GM13976 (cell line): ENCODE measurements around the gene ZNF224.

ENCODE experiments used
- DNase-seq: peaks from one replicate; pipeline ENCODE4 v3.0.0; 2012; ENCODE audit warnings: low spot score
- CTCF ChIP-seq: IDR thresholded peaks from 2 replicates; pipeline ENCODE4 v1.5.1; 2012; ENCODE audit warnings: borderline replicate concordance, mild to moderate bottlenecking; ENCODE audit not compliant: insufficient read depth; ENCODE audit errors: extremely low read depth, missing control alignments, control extremely low read depth
- in situ Hi-C: fragments of 300-500 bp; cut with MboI; formaldehyde crosslinking; loops from one replicate; pipeline ENCODE4 v1.12.0; 2022; ENCODE audit warnings: low sequenced_read_pairs, mixed read lengths, inconsistent platforms; ENCODE audit not compliant: unreplicated experiment

Gene ZNF224

DNA sequence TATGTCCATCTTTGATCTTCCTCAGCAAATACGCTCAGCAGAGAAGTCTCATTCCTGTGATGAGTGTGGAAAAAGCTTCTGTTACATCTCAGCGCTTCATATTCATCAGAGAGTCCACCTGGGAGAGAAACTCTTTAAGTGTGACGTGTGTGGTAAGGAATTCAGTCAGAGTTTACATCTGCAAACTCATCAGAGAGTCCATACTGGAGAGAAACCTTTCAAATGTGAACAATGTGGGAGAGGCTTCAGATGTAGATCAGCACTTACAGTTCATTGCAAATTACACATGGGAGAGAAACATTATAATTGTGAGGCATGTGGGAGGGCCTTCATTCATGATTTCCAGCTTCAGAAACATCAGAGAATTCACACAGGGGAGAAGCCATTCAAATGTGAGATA is 27.9 kb upstream of the ZNF224 start:
- in situ Hi-C loops, result no loop called here
- TF ChIP-seq CTCF, result no peak
- no peak for DNase-seq

- TF ChIP-seq CTCF, result no peak
- in situ Hi-C loops, result no loop called here
- no peak for DNase-seq
Observed at GRCh38 chr19:44069415-44069814, 24.7 kb upstream of the ZNF224 start.

DNA sequence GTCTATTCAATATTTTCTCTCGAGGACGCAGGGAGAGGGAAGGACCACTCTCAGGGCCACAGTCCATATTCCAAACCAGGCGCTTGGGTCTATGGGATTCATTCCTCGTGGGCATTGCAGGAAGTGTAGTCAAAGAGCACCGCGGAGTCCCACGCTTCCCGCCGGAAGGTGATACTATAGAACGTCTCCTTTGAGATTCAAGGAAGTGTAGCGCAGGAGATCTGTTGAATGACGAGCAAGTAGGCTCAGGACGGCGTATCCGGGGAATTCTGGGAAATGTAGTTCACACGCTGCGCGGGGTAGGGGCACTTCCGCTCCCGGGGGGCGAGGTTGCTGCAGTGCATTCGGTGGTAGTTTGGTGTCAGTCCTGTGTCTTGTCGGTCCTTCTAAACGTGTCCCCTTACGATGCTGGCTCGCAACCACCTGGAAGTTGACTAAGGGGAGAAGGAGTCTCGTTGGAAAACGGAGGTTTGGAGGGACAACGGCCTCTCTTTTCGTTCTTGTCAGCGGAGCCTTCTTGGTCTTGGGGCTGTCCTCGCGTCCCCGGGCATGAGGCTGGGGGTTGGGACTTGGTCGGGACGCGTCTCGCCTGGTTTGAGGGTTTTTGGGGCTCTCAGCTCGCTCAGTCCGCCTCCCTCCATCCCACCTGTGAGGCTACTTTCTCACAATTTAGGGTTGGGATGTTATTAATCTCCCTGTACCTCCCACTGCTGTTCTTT is 22.2 kb upstream of the ZNF224 start, which contains the start of gene ZNF284:
Gene ZNF284, plus strand, starts transcription at position 336 of the 719 bp plus-strand sequence. CDS start 4,231 bp downstream, outside the sequence.
- peak; percentile 87 for DNase-seq
- TF ChIP-seq CTCF, result no peak

DNA sequence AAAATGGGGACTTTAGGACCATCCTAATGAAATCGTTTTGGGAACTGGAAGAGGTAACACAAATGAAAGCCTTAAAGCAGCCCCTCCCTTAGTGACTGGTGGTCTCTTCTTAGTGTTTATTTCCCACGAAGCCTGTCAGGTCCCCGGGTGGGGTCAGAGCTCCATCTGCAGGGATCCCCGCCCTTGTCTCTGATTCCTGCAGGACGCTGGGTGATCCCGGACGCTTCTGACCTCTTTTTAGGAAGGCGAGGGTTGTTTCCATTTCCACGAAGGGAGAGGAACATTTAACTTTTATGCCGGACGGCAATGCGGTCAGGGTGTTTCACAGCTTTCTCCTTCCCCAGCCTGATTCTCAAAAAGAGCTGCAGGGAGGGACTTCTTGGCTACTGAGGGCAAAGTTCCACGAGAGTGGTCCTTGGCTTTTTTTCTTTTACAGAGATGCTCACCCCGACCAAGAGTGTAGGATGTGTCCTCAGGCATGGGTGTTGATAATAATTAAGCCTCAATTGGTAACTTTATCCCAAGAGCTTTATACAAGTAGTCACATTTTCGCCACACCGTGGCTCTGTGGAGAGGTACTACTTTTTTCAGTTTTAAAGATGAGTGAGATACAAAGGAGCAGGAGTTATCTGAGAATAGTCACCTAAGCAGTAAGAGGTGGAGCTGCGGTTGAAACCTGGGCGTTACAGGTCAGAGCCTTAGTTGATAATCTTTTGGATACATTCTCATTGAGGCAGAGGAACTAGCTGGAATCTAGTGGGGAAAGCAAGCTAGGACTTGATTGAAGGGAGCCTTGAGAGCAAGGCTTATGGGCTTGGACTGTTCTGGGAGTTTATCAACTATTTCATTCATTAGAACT is 21.4 kb upstream of the ZNF224 start:
- TF ChIP-seq CTCF, result no peak
- DNase-seq, result peak; percentile 34
- in situ Hi-C loops, result no loop called here

More for the DNA sequence above, 22.2 kb upstream of the ZNF224 start, which contains the start of gene ZNF284:
- in situ Hi-C loops, result no loop called here

GRCh38 chr19:44076325-44076724 is 17.8 kb upstream of the ZNF224 start:
- in situ Hi-C loops, result no loop called here
- no peak for TF ChIP-seq CTCF
- no peak for DNase-seq

GRCh38 chr19:44092108-44092507 is 2.1 kb upstream of the ZNF224 start:
- TF ChIP-seq CTCF, result no peak
- in situ Hi-C loops, result no loop called here
- no peak for DNase-seq
